GM18498 (cell line): ENCODE measurements around the gene ANKFY1.
A peak's percentile ranks its signal among the peaks of the same experiment; 100 is the strongest.
"Not testable (repeated sequence)": the region's sequence is repeated elsewhere in the genome, so short reads cannot be mapped to it uniquely, and the experiment has no call there.

Experiments used
- ATAC-seq: cut with Tn5 transposase; IDR thresholded peaks from one replicate; pipeline ENCODE4 v1.9.1; 2021; ENCODE audit warnings: mild to moderate bottlenecking, moderate library complexity; ENCODE audit not compliant: unreplicated experiment

ANKFY1 gene

GRCh38 chr17:4157618-4158333 is 106.0 kb downstream of the ANKFY1 start:
- ATAC-seq = no peak

- ATAC-seq = no peak
Measured at GRCh38 chr17:4156750-4157381, 106.9 kb downstream of the ANKFY1 start.

- no peak for ATAC-seq
Measured at GRCh38 chr17:4155980-4156620, 107.7 kb downstream of the ANKFY1 start.

GRCh38 chr17:4154201-4154600 is 109.6 kb downstream of the ANKFY1 start:
- ATAC-seq = no peak

GRCh38 chr17:4152471-4152870 is 111.3 kb downstream of the ANKFY1 start:
- no peak for ATAC-seq

GRCh38 chr17:4150096-4150495 is 113.7 kb downstream of the ANKFY1 start:
- ATAC-seq = no peak

- no peak for ATAC-seq
Measured at GRCh38 chr17:4148611-4149308, 115.0 kb downstream of the ANKFY1 start.

GRCh38 chr17:4147751-4148310 is 115.9 kb downstream of the ANKFY1 start:
- ATAC-seq = no peak

- ATAC-seq = no peak
Measured at GRCh38 chr17:4146641-4147040, 117.1 kb downstream of the ANKFY1 start.

GRCh38 chr17:4144422-4144747 is 119.4 kb downstream of the ANKFY1 start:
- no peak for ATAC-seq

- peak; percentile 71 for ATAC-seq
Measured at GRCh38 chr17:4143563-4144421, 120.0 kb downstream of the ANKFY1 start.

GRCh38 chr17:4142107-4142900 is 121.5 kb downstream of the ANKFY1 start:
- peak; percentile 14 for ATAC-seq

- ATAC-seq = no peak
Measured at GRCh38 chr17:4140125-4140524, 123.7 kb downstream of the ANKFY1 start.

GRCh38 chr17:4138906-4139526 is 124.8 kb downstream of the ANKFY1 start:
- not testable (repeated sequence) for ATAC-seq

GRCh38 chr17:4136373-4136772 is 127.4 kb downstream of the ANKFY1 start:
- no peak for ATAC-seq

GRCh38 chr17:4135489-4135888 is 128.3 kb downstream of the ANKFY1 start:
- ATAC-seq = no peak

GRCh38 chr17:4134721-4135120 is 129.1 kb downstream of the ANKFY1 start:
- no peak for ATAC-seq

GRCh38 chr17:4130715-4131114 is 133.1 kb downstream of the ANKFY1 start:
- no peak for ATAC-seq

- ATAC-seq = no peak
Measured at GRCh38 chr17:4127555-4127954, 136.2 kb downstream of the ANKFY1 start.
